Measurements from ENCODE around the gene TRPM5. TPM values are rescaled to one million over a fixed set of nuclear protein-coding genes. Genes with fewer than 3 reads are reported as not detected.

TRPM5 gene
- total and polyA plus RNA-seq, 2 of the 8 experiments (the other 6 are each of a cell fraction or from before 2014, with no cell fraction given), result 0.02 TPM; not detected in 1

DNA sequence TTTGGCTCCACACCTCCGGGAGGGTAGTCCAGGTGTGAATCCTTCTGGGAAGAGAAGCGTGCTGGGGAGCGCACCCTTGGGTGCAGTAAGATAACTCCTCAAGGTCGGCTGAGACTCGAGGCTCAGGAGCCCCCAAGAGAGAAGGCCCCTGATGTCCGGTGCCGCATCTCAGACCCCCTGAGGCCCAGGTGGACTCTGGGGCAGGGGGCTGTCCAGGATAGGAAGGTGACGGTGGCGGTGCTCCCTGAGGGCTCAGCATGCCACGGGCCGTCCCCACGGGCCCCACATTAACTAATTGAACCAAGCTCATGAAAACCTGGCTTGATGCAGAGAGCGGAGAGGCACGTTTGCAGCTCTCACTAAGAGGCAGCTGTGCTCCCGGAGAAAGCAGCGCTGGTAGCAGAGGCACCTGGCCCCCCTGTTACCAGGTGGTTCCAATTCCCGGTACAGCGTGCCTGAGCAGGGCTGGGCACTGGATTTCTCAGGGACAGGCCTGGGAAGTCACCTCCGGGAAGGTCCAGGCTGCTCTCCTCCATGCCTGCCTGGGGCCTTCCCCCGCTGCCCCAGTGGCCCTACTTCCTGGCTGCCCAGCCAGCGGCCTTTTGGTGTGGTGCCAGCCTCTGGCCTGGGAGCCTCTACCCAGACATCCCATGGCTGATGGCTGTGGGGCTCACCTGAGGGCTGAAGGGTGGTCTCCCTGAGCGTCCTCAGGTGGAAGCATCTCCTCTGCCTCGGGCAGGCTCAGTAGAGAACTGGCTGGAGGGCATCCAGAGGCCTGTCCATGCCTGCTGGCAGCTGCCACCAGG, 1.6 kb upstream of the TRPM5 start:
- TF ChIP-seq EZH2 (IDR thresholded peaks at IDR 0.05; ENCODE audit: low read depth, low read length, severe bottlenecking), result peak; percentile 40
- TF ChIP-seq TCF12 (IDR thresholded peaks at IDR 0.05; ENCODE audit: low read depth, low read length), result no peak
- TF ChIP-seq SIX5 (IDR thresholded peaks at IDR 0.05; ENCODE audit: low read depth, low read length), result no peak
- TF ChIP-seq CHD1 (IDR thresholded peaks at IDR 0.05; ENCODE audit: low read depth, low read length), result no peak
- H3K14ac ChIP-seq (ENCODE audit: insufficient read length), result no peak overlapping the region
- no peaks in the 10 kb centered on the region for H3K79me2 ChIP-seq (ENCODE audit: control insufficient read depth in 1 of 2, insufficient read depth in 2 of 2, low read length in 2 of 2)
- no peak overlapping the region for H2AFZ ChIP-seq (ENCODE audit: low read length)
- no peaks in the 10 kb centered on the region for H3K79me1 ChIP-seq (ENCODE audit: low read depth, low read length)
- H3K4me1 ChIP-seq (replicated peaks in 1 of 4; ENCODE audit: control insufficient read depth in 3 of 4, insufficient read depth in 4 of 4, low read length in 3 of 4), result peaks cover 0 to 3% (median 3%) of the 10 kb centered on the region in 4 experiments; a peak in 2 of 7 replicates
- 0 out of 2 replicates have a peak overlapping the region, but pooled peaks have one; percentile 35 for H4K8ac ChIP-seq (ENCODE audit: extremely low read depth, insufficient read depth, low read length)
- no peak overlapping the region for H2BK15ac ChIP-seq (ENCODE audit: low read length)
- peaks cover 7% of the 10 kb centered on the region; the same call in 1 of the 2 replicates for H3K23me2 ChIP-seq (ENCODE audit: low read depth, low read length)
- no peaks in the 10 kb centered on the region for H3K36me3 ChIP-seq (ENCODE audit: control insufficient read depth in 2 of 4, insufficient read depth in 4 of 4, low read length in 3 of 4)
- FAIRE-seq, result no peak
- H2BK12ac ChIP-seq (ENCODE audit: low read depth, low read length), result no peak overlapping the region
- no peak overlapping the region for H2BK5ac ChIP-seq (ENCODE audit: low read depth, low read length)
- no peak overlapping the region for H4K91ac ChIP-seq (replicated peaks; ENCODE audit: insufficient read length, low read length)
- no peak overlapping the region for H3K27ac ChIP-seq (ENCODE audit: low read depth, low read length)
- no peak overlapping the region for H2BK120ac ChIP-seq (replicated peaks; ENCODE audit: low read depth, low read length)
- no peak overlapping the region for H4K5ac ChIP-seq (ENCODE audit: insufficient read length, low read depth, low read length)
- H3K56ac ChIP-seq (replicated peaks; ENCODE audit: insufficient read length, low read depth, low read length), result no peak overlapping the region
- no peak for DNase-seq (ENCODE audit: low read depth in 1 of 2, low spot score in 2 of 2)
- WGBS, 2 experiments (ENCODE audit: extremely low coverage in 1 of 2, insufficient coverage in 1 of 2, insufficient read length in 1 of 2, insufficient replicate concordance in 2 of 2, low coverage in 1 of 2, low lambda C conversion rate in 2 of 2, missing lambda C conversion rate in 1 of 2), result 76% methylated on average over 17 of the region's 23 CpGs; no CpG with 5 or more reads in 1 of the 2 experiments
- H3K9me3 ChIP-seq (ENCODE audit: insufficient read depth in 2 of 2, low read depth in 1 of 2, low read length in 1 of 2), result no peaks in the 10 kb centered on the region
- H2BK20ac ChIP-seq (ENCODE audit: low read length), result no peak overlapping the region
- no peak overlapping the region for H3K4ac ChIP-seq (replicated peaks; ENCODE audit: insufficient read length, low read depth, low read length)
- H3K9ac ChIP-seq (replicated peaks in 1 of 4; ENCODE audit: extremely low read depth in 1 of 4, low read depth in 3 of 4, low read length in 3 of 4), result no peak overlapping the region
- H2AK5ac ChIP-seq (ENCODE audit: low read depth, low read length), result no peak overlapping the region
- ChIA-PET POLR2A (ENCODE audit: partially characterized antibody) (no interaction called here), CTCF (ENCODE audit: partially characterized antibody) (interaction anchor here (0.7 to 1.5 kb wide), 6 partner anchors 20 to 289 kb away, joined by 3 to 5 read pairs (median 4); no protein-coding TSS in a partner anchor)
- H3K27me3 ChIP-seq (replicated peaks in 1 of 4; ENCODE audit: control insufficient read depth in 3 of 4, extremely low read depth in 1 of 4, insufficient read depth in 3 of 4, low read length in 3 of 4), result peaks cover 27 to 78% (median 61%) of the 10 kb centered on the region in 4 experiments
- peaks cover 2 to 3% of the 10 kb centered on the region in 2 experiments for H4K20me1 ChIP-seq (replicated peaks in 1 of 2; ENCODE audit: control insufficient read depth in 1 of 2, insufficient read depth in 2 of 2, low read length in 2 of 2)
- peak overlapping the region; percentile 19; the same call in 1 of the 2 replicates for H3K18ac ChIP-seq (ENCODE audit: extremely low read depth, low read length)
- H3K4me3 ChIP-seq (ENCODE audit: extremely low read depth in 1 of 4, insufficient read depth in 2 of 4, low read depth in 3 of 4, low read length in 4 of 4), result peak overlapping the region in 2 of 4 experiments; percentile 59 to 62; a peak in 6 of 8 replicates
- H3K4me2 ChIP-seq (ENCODE audit: insufficient read depth in 1 of 2, low read depth in 2 of 2, low read length in 2 of 2), result peak overlapping the region; percentile 87 to 91
- no peak overlapping the region for H3K23ac ChIP-seq (ENCODE audit: insufficient read length)

Data from H1 (cell line).